A673 (cell line): Measurements from ENCODE around the gene SLC16A6. TPM values are rescaled to one million over a fixed set of nuclear protein-coding genes. Genes with fewer than 3 reads are reported as not detected.

ENCODE experiments used
- BruUV-seq: library from RNA; stranded (reverse); fragments of 400-500 nt; replicated peaks from 2 replicates; lab custom pipeline; 2021; lab: Mats Ljungman, UMichigan
- CTCF ChIA-PET: fragments of 300-600 bp; sonication (Branson Sonifier 250); formaldehyde crosslinking; loops from one replicate; lab custom pipeline; 2022; ENCODE audit warnings: antibody characterized with exemption; lab: Charles Lee
- POLR2A ChIA-PET: fragments of 300-600 bp; sonication (Branson Sonifier 250); formaldehyde crosslinking; loops from one replicate; lab custom pipeline; 2022; ENCODE audit warnings: antibody characterized with exemption; ENCODE audit not compliant: low non-redundant PET; lab: Charles Lee
- DNase-seq: peaks from one replicate; pipeline ENCODE4 v3.0.0-alpha.2; 2015; ENCODE audit warnings: low spot score
- H3K27ac ChIP-seq: fragments of 200-600 bp; sonication (generic); 2 replicates; pipeline ENCODE4 v1.5.1; 2016; ENCODE audit warnings: mixed run types, low read depth, mild to moderate bottlenecking, mixed read lengths, antibody characterized with exemption, low read length; ENCODE audit not compliant: poor library complexity, severe bottlenecking
- H3K27me3 ChIP-seq: fragments of 200-600 bp; sonication (generic); replicated peaks from 2 replicates; pipeline ENCODE4 v1.6.1; 2017; ENCODE audit warnings: mixed run types, low read depth, mild to moderate bottlenecking, mixed read lengths, antibody characterized with exemption, low read length; ENCODE audit not compliant: insufficient read depth, poor library complexity
- H3K36me3 ChIP-seq: fragments of 200-600 bp; sonication (generic); 2 replicates; pipeline ENCODE4 v1.6.1; 2016; ENCODE audit warnings: mixed run types, mild to moderate bottlenecking, mixed read lengths, antibody characterized with exemption, low read length; ENCODE audit not compliant: insufficient read depth, poor library complexity, severe bottlenecking
- H3K4me1 ChIP-seq: fragments of 200-600 bp; sonication (generic); 2 replicates; pipeline ENCODE4 v1.6.1; 2017; ENCODE audit warnings: mixed run types, mild to moderate bottlenecking, mixed read lengths, antibody characterized with exemption, low read length; ENCODE audit not compliant: insufficient read depth, poor library complexity, severe bottlenecking
- H3K4me3 ChIP-seq: fragments of 200-600 bp; sonication (generic); 2 replicates; pipeline ENCODE4 v1.5.1; 2016; ENCODE audit warnings: low read depth, mixed run types, mild to moderate bottlenecking, mixed read lengths, low read length; ENCODE audit not compliant: poor library complexity, severe bottlenecking
- H3K9me3 ChIP-seq: fragments of 200-600 bp; sonication (generic); 2 replicates; pipeline ENCODE4 v1.6.1; 2016; ENCODE audit warnings: mixed run types, low read depth, mild to moderate bottlenecking, mixed read lengths, antibody characterized with exemption, low read length; ENCODE audit not compliant: poor library complexity, severe bottlenecking
- EZH2 ChIP-seq: fragments of 200-600 bp; sonication (generic); IDR thresholded peaks from 2 replicates; pipeline ENCODE4 v1.6.1; 2017; ENCODE audit warnings: borderline replicate concordance, low read depth, mild to moderate bottlenecking, mixed read lengths, antibody characterized with exemption, low read length; ENCODE audit not compliant: poor library complexity, severe bottlenecking
- intact Hi-C: fragments of 100-400 bp; cut with micrococcal nuclease; formaldehyde crosslinking; loops from one replicate; pipeline ENCODE4 v1.10.0; 2022; ENCODE audit not compliant: unreplicated experiment
- total RNA-seq: library from RNA; stranded (reverse); gene quantifications from 2 replicates; pipeline ENCODE4 v1.2.3, GENCODE V29; 2021
- TF ChIP-seq, protein P1 (sequence below): fragments of 300-800, 200-600 bp; sonication (generic); conservative IDR thresholded peaks from 2 replicates; pipeline ENCODE4 v1.5.1; 2017; ENCODE audit warnings: low read depth, mild to moderate bottlenecking, antibody characterized with exemption, low read length, moderate library complexity, mixed read lengths

Gene SLC16A6
- total RNA-seq, 1 experiment from 2014 or later = 0.67 TPM

- POLR2A ChIA-PET = no interaction called here
- H3K36me3 ChIP-seq = no peaks in the 10 kb centered on the region
- H3K27me3 ChIP-seq = no peaks in the 10 kb centered on the region
- no peak overlapping the region for H3K27ac ChIP-seq
- H3K9me3 ChIP-seq = no peaks in the 10 kb centered on the region
- no peak overlapping the region for H3K4me3 ChIP-seq
- no peak for DNase-seq
- CTCF ChIA-PET = no interaction called here
- BruUV-seq = no TSS peak
- H3K4me1 ChIP-seq = no peaks in the 10 kb centered on the region
- no peak for TF ChIP-seq EZH2
- TF ChIP-seq, protein P1, sequence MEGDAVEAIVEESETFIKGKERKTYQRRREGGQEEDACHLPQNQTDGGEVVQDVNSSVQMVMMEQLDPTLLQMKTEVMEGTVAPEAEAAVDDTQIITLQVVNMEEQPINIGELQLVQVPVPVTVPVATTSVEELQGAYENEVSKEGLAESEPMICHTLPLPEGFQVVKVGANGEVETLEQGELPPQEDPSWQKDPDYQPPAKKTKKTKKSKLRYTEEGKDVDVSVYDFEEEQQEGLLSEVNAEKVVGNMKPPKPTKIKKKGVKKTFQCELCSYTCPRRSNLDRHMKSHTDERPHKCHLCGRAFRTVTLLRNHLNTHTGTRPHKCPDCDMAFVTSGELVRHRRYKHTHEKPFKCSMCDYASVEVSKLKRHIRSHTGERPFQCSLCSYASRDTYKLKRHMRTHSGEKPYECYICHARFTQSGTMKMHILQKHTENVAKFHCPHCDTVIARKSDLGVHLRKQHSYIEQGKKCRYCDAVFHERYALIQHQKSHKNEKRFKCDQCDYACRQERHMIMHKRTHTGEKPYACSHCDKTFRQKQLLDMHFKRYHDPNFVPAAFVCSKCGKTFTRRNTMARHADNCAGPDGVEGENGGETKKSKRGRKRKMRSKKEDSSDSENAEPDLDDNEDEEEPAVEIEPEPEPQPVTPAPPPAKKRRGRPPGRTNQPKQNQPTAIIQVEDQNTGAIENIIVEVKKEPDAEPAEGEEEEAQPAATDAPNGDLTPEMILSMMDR = no peak
- intact Hi-C loops = no loop called here
Observed at GRCh38 chr17:68325961-68326360, 35.0 kb upstream of the SLC16A6 start.

GRCh38 chr17:68324654-68325336 is 33.9 kb upstream of the SLC16A6 start:
- TF ChIP-seq, protein P1 = no peak
- TF ChIP-seq EZH2 = no peak
- Histone ChIP-seq H3K4me3 (no peak overlapping the region), H3K9me3 (no peaks in the 10 kb centered on the region), H3K27ac (no peak overlapping the region), H3K27me3 (no peaks in the 10 kb centered on the region), H3K4me1 (no peaks in the 10 kb centered on the region), H3K36me3 (no peaks in the 10 kb centered on the region)
- CTCF ChIA-PET = no interaction called here
- POLR2A ChIA-PET = no interaction called here
- intact Hi-C loops = no loop called here
- no TSS peak for BruUV-seq
- no peak for DNase-seq

GRCh38 chr17:68324114-68324513 is 33.2 kb upstream of the SLC16A6 start:
- Histone ChIP-seq H3K9me3 (no peaks in the 10 kb centered on the region), H3K4me1 (no peaks in the 10 kb centered on the region), H3K36me3 (no peaks in the 10 kb centered on the region), H3K27me3 (no peaks in the 10 kb centered on the region), H3K27ac (no peak overlapping the region), H3K4me3 (no peak overlapping the region)
- DNase-seq = no peak
- no TSS peak for BruUV-seq
- ChIA-PET CTCF (no interaction called here), POLR2A (no interaction called here)
- intact Hi-C loops = no loop called here
- TF ChIP-seq EZH2 = no peak
- TF ChIP-seq, protein P1 = no peak
